ENCODE results near the gene SEMA3E. TPM values are rescaled to one million over a fixed set of nuclear protein-coding genes. Genes with fewer than 3 reads are reported as not detected.

The SEMA3E gene
- total RNA-seq, 4 donors from 2014 or later, result 10.1 to 29.2 (median 15.8) TPM

DNA sequence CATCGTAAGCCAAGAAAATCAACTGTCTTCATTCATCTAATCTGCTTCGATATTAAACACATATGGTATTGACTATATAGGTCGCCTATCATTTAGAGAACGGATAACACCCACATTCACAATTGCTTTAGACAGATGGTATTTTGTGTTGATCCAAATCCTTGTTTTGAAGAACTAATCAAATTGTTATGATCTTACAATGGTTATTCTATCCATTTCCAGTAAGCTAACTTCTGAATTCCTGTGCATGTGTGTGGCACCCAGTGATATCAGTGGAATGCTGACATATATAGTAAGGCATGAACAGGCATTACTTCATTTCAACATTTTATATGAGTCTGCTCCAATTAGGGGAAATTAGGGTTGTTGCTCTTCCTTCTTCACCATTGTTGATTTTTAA lies 98.8 kb downstream of the SEMA3E start:
- TF ChIP-seq EP300 (IDR thresholded peaks at IDR 0.05), result no peak
- no peak for TF ChIP-seq POLR2AphosphoS5 (IDR thresholded peaks at IDR 0.05)
- TF ChIP-seq, protein P1, sequence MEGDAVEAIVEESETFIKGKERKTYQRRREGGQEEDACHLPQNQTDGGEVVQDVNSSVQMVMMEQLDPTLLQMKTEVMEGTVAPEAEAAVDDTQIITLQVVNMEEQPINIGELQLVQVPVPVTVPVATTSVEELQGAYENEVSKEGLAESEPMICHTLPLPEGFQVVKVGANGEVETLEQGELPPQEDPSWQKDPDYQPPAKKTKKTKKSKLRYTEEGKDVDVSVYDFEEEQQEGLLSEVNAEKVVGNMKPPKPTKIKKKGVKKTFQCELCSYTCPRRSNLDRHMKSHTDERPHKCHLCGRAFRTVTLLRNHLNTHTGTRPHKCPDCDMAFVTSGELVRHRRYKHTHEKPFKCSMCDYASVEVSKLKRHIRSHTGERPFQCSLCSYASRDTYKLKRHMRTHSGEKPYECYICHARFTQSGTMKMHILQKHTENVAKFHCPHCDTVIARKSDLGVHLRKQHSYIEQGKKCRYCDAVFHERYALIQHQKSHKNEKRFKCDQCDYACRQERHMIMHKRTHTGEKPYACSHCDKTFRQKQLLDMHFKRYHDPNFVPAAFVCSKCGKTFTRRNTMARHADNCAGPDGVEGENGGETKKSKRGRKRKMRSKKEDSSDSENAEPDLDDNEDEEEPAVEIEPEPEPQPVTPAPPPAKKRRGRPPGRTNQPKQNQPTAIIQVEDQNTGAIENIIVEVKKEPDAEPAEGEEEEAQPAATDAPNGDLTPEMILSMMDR (IDR thresholded peaks at IDR 0.05), result no peak
- TF ChIP-seq POLR2A (IDR thresholded peaks at IDR 0.05; ENCODE audit: low read depth), result no peak
- Histone ChIP-seq H3K27me3 (no peaks in the 10 kb centered on the region), H3K36me3 (no peaks in the 10 kb centered on the region), H3K4me1 (peaks cover 0 to 5% (median 3%) of the 10 kb centered on the region in 4 donors), H3K9me3 (no peaks in the 10 kb centered on the region), H3K4me3 (no peak overlapping the region), H3K27ac (replicated peaks in 1 of 4) (no peak overlapping the region)
- intact Hi-C loops (cut with DNase I), result no loop called here
- DNase-seq (ENCODE audit: extremely low spot score), result no peak
- WGBS, result 97% methylated on average over 4 of the region's 4 CpGs

DNA sequence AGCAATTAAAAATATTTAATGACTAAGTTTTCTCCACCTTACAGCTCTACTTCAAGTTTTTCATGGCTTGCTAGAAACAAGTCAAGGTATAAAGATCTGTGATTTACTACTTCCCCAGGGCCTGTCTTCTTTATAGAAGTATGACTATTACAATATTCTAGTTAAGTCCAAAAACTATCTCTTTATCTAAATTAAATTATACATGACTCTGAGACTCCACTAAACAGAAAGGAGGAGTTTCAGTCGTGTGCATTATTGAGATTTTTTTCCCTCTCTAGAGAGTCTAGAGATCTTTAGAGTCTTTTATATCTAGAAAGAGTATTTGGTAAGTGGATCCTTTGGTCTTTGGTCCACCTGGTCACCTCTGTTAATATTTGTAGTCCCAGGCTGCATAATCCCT lies 100.7 kb downstream of the SEMA3E start:
- Histone ChIP-seq H3K27me3 (no peaks in the 10 kb centered on the region), H3K9me3 (no peaks in the 10 kb centered on the region), H3K36me3 (no peaks in the 10 kb centered on the region), H3K27ac (replicated peaks in 1 of 4) (no peak overlapping the region), H3K4me3 (no peak overlapping the region), H3K4me1 (peaks cover 0 to 5% (median 3%) of the 10 kb centered on the region in 4 donors)
- TF ChIP-seq POLR2A (IDR thresholded peaks at IDR 0.05; ENCODE audit: low read depth) (no peak), EP300 (IDR thresholded peaks at IDR 0.05) (no peak), POLR2AphosphoS5 (IDR thresholded peaks at IDR 0.05) (no peak)
- TF ChIP-seq, protein P1 (IDR thresholded peaks at IDR 0.05), result no peak
- intact Hi-C loops (cut with DNase I), result no loop called here
- WGBS, result 76% methylated on average over 1 of the region's 1 CpG
- DNase-seq (ENCODE audit: extremely low spot score), result no peak

DNA sequence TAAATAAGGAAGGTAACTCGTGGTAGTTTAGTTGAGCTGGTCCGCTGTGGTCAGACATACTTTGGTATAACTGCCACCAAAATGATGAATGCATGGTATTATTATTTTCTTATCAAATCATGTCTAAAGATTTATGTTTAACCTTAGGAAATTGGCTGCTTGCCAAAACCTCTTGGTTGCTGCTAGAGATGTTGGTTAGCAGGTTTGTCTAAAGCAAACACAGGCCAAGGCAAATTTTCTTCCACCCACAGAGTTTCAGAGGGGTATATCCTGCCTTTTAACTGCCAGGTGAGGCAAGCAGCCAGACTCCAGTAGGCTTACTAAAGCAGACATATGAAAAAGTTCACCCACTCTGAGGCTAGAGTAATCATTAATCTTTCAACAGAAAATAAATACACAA lies 101.4 kb downstream of the SEMA3E start:
- no peak overlapping the region for H3K27ac ChIP-seq (replicated peaks in 1 of 4)
- no peaks in the 10 kb centered on the region for H3K9me3 ChIP-seq
- no peak overlapping the region for H3K4me3 ChIP-seq
- no peak for DNase-seq (ENCODE audit: extremely low spot score)
- intact Hi-C loops (cut with DNase I), result no loop called here
- 30% methylated on average over 2 of the region's 2 CpGs for WGBS
- H3K36me3 ChIP-seq, result no peaks in the 10 kb centered on the region
- H3K27me3 ChIP-seq, result no peaks in the 10 kb centered on the region
- no peak for TF ChIP-seq EP300 (IDR thresholded peaks at IDR 0.05)
- peaks cover 0 to 5% (median 3%) of the 10 kb centered on the region in 4 donors for H3K4me1 ChIP-seq

DNA sequence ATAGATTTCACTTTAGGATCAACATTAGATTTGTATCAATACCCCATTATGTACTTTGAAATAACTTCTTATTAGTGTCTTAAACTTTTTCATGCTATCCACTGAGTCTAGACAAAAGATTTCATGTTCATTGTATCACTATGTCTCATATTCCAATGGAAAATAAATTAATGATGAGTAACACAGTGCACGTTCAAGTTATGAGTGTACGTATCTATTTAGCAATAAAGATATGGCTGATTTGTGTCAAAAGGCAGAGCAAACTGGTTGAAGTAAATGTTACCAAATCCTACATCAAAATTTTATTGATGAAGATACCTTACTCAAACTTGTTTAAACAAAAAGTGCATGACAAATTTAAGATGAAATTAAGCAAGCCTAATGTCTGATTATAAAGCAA lies 102.4 kb downstream of the SEMA3E start:
- 37% methylated on average over 2 of the region's 2 CpGs for WGBS
- no peak for DNase-seq (ENCODE audit: extremely low spot score)
- TF ChIP-seq POLR2A (IDR thresholded peaks at IDR 0.05; ENCODE audit: low read depth) (no peak), POLR2AphosphoS5 (IDR thresholded peaks at IDR 0.05) (no peak), EP300 (IDR thresholded peaks at IDR 0.05) (no peak)
- TF ChIP-seq, protein P1 (IDR thresholded peaks at IDR 0.05), result no peak
- Histone ChIP-seq H3K27me3 (no peaks in the 10 kb centered on the region), H3K27ac (replicated peaks in 1 of 4) (no peak overlapping the region), H3K4me3 (no peak overlapping the region), H3K36me3 (no peaks in the 10 kb centered on the region), H3K9me3 (no peaks in the 10 kb centered on the region), H3K4me1 (peaks cover 0 to 5% (median 3%) of the 10 kb centered on the region in 4 donors)
- intact Hi-C loops (cut with DNase I), result no loop called here

DNA sequence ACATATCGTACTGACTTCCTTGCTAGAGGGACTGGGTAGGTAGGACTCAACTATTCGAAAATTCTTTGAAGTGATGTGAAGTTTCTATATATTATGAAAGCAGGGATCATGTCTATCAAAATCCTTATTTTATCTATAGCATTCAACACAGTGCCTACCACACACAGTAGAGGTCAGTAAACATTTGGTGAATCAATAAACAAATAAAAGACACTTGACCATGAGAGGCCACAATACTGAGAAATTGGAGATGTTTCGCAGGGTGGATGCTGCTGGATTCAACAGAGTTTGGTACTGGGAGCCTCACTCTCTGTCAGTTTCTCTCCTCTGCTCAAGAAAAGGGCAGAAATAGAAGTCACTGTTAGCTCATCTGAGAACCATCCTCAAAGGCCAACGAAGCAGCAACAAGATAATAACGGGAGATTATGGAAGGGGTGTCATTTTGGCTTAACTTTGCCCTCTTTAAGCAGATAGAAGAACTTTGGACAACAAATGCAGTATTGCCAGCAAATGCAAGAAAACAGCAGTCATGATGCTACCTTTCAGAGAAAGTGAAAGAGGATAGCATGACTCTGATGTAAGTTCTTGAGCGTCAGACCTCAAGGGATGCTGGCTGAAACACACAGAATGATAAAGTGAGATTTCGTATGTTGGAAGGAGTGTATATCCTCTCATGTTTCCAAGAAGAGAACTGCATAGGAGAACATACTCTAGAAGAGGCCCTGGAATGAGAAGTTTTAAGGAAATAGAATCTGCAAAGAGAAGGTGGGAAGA lies 107.6 kb downstream of the SEMA3E start:
- 82% methylated on average over 7 of the region's 7 CpGs for WGBS
- Histone ChIP-seq H3K27me3 (no peaks in the 10 kb centered on the region), H3K4me1 (no peaks in the 10 kb centered on the region), H3K36me3 (no peaks in the 10 kb centered on the region), H3K27ac (replicated peaks in 1 of 4) (no peak overlapping the region), H3K4me3 (no peak overlapping the region), H3K9me3 (no peaks in the 10 kb centered on the region)
- DNase-seq (ENCODE audit: extremely low spot score), result no peak
- intact Hi-C loops (cut with DNase I), result no loop called here
- TF ChIP-seq EP300 (IDR thresholded peaks at IDR 0.05), result no peak
- TF ChIP-seq POLR2A (IDR thresholded peaks at IDR 0.05; ENCODE audit: low read depth), result no peak
- no peak for TF ChIP-seq POLR2AphosphoS5 (IDR thresholded peaks at IDR 0.05)
- TF ChIP-seq, protein P1 (IDR thresholded peaks at IDR 0.05), result no peak
